ENCODE results near the gene CDC5L.
A peak's percentile ranks its signal among the peaks of the same experiment; 100 is the strongest.

CDC5L gene

GRCh38 chr6:44373787-44374186 is 13.7 kb upstream of the CDC5L start:
- DNase-seq (ENCODE audit: low read depth): no peak

GRCh38 chr6:44375071-44375470 is 12.4 kb upstream of the CDC5L start:
- no peak for DNase-seq (ENCODE audit: low read depth)

- no peak for DNase-seq (ENCODE audit: low read depth)
Observed at GRCh38 chr6:44377484-44377883, 10.0 kb upstream of the CDC5L start.

GRCh38 chr6:44377971-44378370 is 9.5 kb upstream of the CDC5L start:
- no peak for DNase-seq (ENCODE audit: low read depth)

- peak; percentile 64 for DNase-seq (ENCODE audit: low read depth)
Observed at GRCh38 chr6:44381739-44382138, 5.8 kb upstream of the CDC5L start.

GRCh38 chr6:44386364-44386928 is 1.1 kb upstream of the CDC5L start:
- DNase-seq (ENCODE audit: low read depth): peak; percentile 86

GRCh38 chr6:44386929-44387345 is 569 bp upstream of the CDC5L start:
- no peak for DNase-seq (ENCODE audit: low read depth)

- DNase-seq (ENCODE audit: low read depth): no peak
Observed at GRCh38 chr6:44388135-44388487, 605 bp downstream of the CDC5L start.

GRCh38 chr6:44388887-44389286 is 1.4 kb downstream of the CDC5L start:
- DNase-seq (ENCODE audit: low read depth): no peak

GRCh38 chr6:44390158-44390683 is 2.7 kb downstream of the CDC5L start:
- DNase-seq (ENCODE audit: low read depth): no peak

- DNase-seq (ENCODE audit: low read depth): no peak
Observed at GRCh38 chr6:44395501-44395900, 8.0 kb downstream of the CDC5L start.

- no peak for DNase-seq (ENCODE audit: low read depth)
Observed at GRCh38 chr6:44396968-44397367, 9.5 kb downstream of the CDC5L start.

GRCh38 chr6:44397424-44398164 is 10.1 kb downstream of the CDC5L start:
- no peak for DNase-seq (ENCODE audit: low read depth)

- DNase-seq (ENCODE audit: low read depth): peak; percentile 13
Observed at GRCh38 chr6:44399991-44400390, 12.5 kb downstream of the CDC5L start.

- DNase-seq (ENCODE audit: low read depth): no peak
Observed at GRCh38 chr6:44400572-44400971, 13.1 kb downstream of the CDC5L start.

GRCh38 chr6:44401138-44401537 is 13.6 kb downstream of the CDC5L start:
- DNase-seq (ENCODE audit: low read depth): no peak

GRCh38 chr6:44404022-44404714 is 16.7 kb downstream of the CDC5L start:
- peak; percentile 11 for DNase-seq (ENCODE audit: low read depth)

- DNase-seq (ENCODE audit: low read depth): no peak
Observed at GRCh38 chr6:44404715-44405099, 17.2 kb downstream of the CDC5L start.

- no peak for DNase-seq (ENCODE audit: low read depth)
Observed at GRCh38 chr6:44407951-44408670, 20.6 kb downstream of the CDC5L start.

GRCh38 chr6:44409207-44409794 is 21.8 kb downstream of the CDC5L start:
- DNase-seq (ENCODE audit: low read depth): no peak

GRCh38 chr6:44410363-44410762 is 22.9 kb downstream of the CDC5L start:
- DNase-seq (ENCODE audit: low read depth): no peak

GRCh38 chr6:44411141-44411540 is 23.6 kb downstream of the CDC5L start:
- DNase-seq (ENCODE audit: low read depth): no peak
